Mononuclear cell (primary cell): ENCODE measurements around the gene TRPM8. TPM values are rescaled to one million over a fixed set of nuclear protein-coding genes. Genes with fewer than 3 reads are reported as not detected.
"Not testable (repeated sequence)": the region's sequence is repeated elsewhere in the genome, so short reads cannot be mapped to it uniquely, and the experiment has no call there.

ENCODE experiments used
- H3K27me3 ChIP-seq: 2 replicates; pipeline ENCODE4 v1.6.0; 2011; ENCODE audit warnings: low read length, control low read depth; ENCODE audit not compliant: insufficient read depth
- H3K4me1 ChIP-seq: 2 replicates; pipeline ENCODE4 v1.5.1; 2011; ENCODE audit warnings: mild to moderate bottlenecking, low read length, control low read depth; ENCODE audit not compliant: insufficient read depth
- H3K4me3 ChIP-seq: 2 replicates; pipeline ENCODE4 v1.5.1; 2011; ENCODE audit warnings: mild to moderate bottlenecking, low read length, moderate library complexity
- H3K9me3 ChIP-seq: 2 replicates; pipeline ENCODE4 v1.5.1; 2011; ENCODE audit warnings: low read depth, mild to moderate bottlenecking, control low read depth, low read length
- total RNA-seq: library from RNA; depleted of rRNA; stranded (reverse); fragments of >200 nt; gene quantifications from one replicate; pipeline ENCODE4 v1.2.3, GENCODE V29; 2012

Gene TRPM8
- not detected for total RNA-seq

DNA sequence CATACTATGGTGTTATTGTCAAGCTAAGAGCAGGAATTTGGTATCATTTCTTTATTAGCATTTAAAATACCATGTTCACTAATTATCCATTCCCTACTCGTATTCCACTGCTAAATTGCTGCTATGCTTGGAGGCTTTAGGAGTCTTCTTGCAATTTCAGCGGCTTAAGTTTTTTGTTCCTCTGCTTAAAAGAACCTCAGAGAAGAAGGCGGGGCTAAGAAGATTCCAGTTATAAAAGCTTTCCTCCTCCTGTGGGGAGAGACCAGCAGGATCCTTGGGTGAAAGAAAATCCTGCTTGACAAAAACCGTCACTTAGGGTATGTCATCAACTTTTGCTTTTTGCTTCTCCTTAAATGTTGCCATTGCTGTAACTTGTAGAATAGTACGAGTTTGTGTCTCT is at the start of gene TRPM8:
TRPM8 (plus strand) TSS at position 258 of the 400 bp plus-strand sequence. CDS start 9,165 bp downstream, outside the sequence.
- H3K4me1 ChIP-seq = no peaks in the 10 kb centered on the region
- no peaks in the 10 kb centered on the region for H3K9me3 ChIP-seq
- H3K27me3 ChIP-seq = peaks cover 15% of the 10 kb centered on the region
- no peak within 1 kb of the TSS for H3K4me3 ChIP-seq

GRCh38 chr2:233867993-233868532 is 49.1 kb upstream of the TRPM8 start, which contains the start of gene MSL3B:
Gene MSL3B (minus strand): TSS chr2:233868386.
- Histone ChIP-seq H3K4me1 (peaks cover 5% of the 10 kb centered on the region), H3K27me3 (peaks cover 19% of the 10 kb centered on the region), H3K4me3 (peak within 1 kb of the TSS; percentile 45), H3K9me3 (peaks cover 15% of the 10 kb centered on the region)

GRCh38 chr2:233871432-233871831 is 45.7 kb upstream of the TRPM8 start:
- H3K4me3 ChIP-seq = no peak overlapping the region
- peaks cover 33% of the 10 kb centered on the region for H3K27me3 ChIP-seq
- peaks cover 15% of the 10 kb centered on the region for H3K9me3 ChIP-seq
- H3K4me1 ChIP-seq = peaks cover 5% of the 10 kb centered on the region

DNA sequence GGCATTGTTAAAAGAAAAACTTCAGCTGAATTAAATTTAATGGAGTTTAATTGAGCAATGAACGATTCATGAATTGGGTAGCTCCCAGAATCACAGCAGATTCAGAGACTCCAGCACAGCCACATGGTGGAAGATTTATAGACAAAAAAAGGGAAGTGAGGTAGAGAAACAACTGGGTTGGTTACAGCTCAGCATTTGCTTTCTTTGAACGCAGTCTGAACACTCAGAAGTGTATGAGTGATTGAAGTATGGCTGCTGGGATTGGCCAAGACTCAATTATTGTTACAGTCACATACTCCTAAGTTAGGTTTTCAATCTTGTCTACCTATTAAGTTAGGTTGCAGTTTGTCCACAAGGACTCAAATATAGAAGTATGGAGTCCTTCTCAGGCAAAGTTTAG is 45.0 kb upstream of the TRPM8 start:
- peaks cover 38% of the 10 kb centered on the region for H3K27me3 ChIP-seq
- not testable (repeated sequence) for H3K4me3 ChIP-seq, H3K4me1 ChIP-seq
- H3K9me3 ChIP-seq = peaks cover 15% of the 10 kb centered on the region

GRCh38 chr2:233882353-233882752 is 34.8 kb upstream of the TRPM8 start:
- no peaks in the 10 kb centered on the region for H3K4me1 ChIP-seq
- no peak overlapping the region for H3K4me3 ChIP-seq
- peaks cover 18% of the 10 kb centered on the region for H3K9me3 ChIP-seq

DNA sequence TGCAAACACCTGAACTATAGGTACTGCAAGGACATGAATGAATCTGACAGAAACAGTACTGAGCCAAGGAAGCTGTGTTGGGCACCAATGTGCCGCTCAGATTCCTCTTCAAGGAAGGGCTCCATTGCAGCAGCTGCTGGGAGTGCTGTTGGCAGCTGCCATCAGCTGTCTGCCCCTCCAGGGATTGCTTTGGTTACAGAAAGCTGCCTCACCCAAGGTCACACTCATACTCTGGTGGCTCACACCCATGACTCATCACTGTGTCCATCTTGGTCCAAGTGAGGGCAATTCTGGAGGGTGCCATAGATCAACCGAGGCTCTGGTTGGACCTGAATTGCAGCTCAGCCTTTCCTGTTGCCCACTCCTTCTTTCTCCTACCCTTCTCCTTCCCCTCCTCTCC is 24.4 kb upstream of the TRPM8 start:
- Histone ChIP-seq H3K27me3 (peaks cover 31% of the 10 kb centered on the region), H3K4me3 (no peak overlapping the region), H3K4me1 (no peaks in the 10 kb centered on the region), H3K9me3 (no peaks in the 10 kb centered on the region)

More at GRCh38 chr2:233882353-233882752, 34.8 kb upstream of the TRPM8 start:
- peaks cover 9% of the 10 kb centered on the region for H3K27me3 ChIP-seq

- H3K27me3 ChIP-seq = peaks cover 14% of the 10 kb centered on the region
- H3K4me1 ChIP-seq, H3K4me3 ChIP-seq, H3K9me3 ChIP-seq: not testable (repeated sequence)
These were observed 20.9 kb upstream of the TRPM8 start for GRCh38 chr2:233896253-233896652.

DNA sequence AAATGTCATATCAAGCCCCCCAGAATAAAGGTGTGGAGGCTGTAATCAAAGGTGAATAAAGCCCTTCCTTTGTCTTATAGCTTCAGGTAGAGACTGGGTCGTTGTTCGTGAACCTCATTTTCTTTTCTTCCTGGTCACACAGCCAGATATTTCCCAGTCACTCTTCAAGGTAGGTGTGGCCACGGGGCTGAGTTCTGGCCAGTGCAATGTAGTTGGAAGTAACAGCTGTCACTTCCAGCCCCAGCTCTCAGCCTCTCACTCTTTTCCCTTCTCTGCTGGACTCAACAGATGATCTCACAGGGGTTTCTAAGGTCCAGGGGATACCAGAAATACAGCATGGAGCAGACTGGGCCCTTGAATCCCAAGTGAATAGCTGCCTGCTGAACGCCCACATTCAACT is 15.8 kb upstream of the TRPM8 start:
- Histone ChIP-seq H3K4me1 (no peaks in the 10 kb centered on the region), H3K4me3 (no peak overlapping the region), H3K9me3 (no peaks in the 10 kb centered on the region), H3K27me3 (peaks cover 4% of the 10 kb centered on the region)

GRCh38 chr2:233901884-233902283 is 15.3 kb upstream of the TRPM8 start:
- H3K4me3 ChIP-seq = no peak overlapping the region
- no peaks in the 10 kb centered on the region for H3K9me3 ChIP-seq
- peaks cover 4% of the 10 kb centered on the region for H3K27me3 ChIP-seq
- no peaks in the 10 kb centered on the region for H3K4me1 ChIP-seq

DNA sequence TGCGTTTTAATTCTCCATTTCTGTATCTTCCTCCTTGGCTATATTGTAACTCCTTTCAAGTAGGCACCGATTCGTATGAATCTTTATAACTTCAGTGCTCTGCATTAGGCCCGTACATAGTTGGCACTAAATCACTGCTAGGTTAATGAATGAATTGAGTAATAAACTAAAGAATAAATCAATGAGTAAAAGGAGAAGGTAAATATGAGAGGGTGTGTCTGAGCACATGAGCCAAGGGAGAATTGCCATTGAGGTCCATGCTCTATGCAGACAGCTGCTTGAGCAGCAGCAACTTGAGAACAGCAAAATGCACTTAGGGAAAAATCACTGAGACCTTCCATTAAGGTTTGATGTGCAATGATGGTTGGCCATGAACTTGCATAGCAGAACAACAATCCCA is 11.2 kb upstream of the TRPM8 start:
- Histone ChIP-seq H3K27me3 (no peaks in the 10 kb centered on the region), H3K9me3 (no peaks in the 10 kb centered on the region), H3K4me3 (no peak overlapping the region), H3K4me1 (no peaks in the 10 kb centered on the region)

- no peak overlapping the region for H3K4me3 ChIP-seq
- no peaks in the 10 kb centered on the region for H3K27me3 ChIP-seq
- no peaks in the 10 kb centered on the region for H3K9me3 ChIP-seq
- no peaks in the 10 kb centered on the region for H3K4me1 ChIP-seq
These were observed 9.5 kb upstream of the TRPM8 start for GRCh38 chr2:233907627-233908026.

GRCh38 chr2:233912691-233913423 is 4.3 kb upstream of the TRPM8 start:
- H3K4me1 ChIP-seq = no peaks in the 10 kb centered on the region
- H3K9me3 ChIP-seq = no peaks in the 10 kb centered on the region
- H3K27me3 ChIP-seq = peaks cover 13% of the 10 kb centered on the region
- H3K4me3 ChIP-seq = no peak overlapping the region

DNA sequence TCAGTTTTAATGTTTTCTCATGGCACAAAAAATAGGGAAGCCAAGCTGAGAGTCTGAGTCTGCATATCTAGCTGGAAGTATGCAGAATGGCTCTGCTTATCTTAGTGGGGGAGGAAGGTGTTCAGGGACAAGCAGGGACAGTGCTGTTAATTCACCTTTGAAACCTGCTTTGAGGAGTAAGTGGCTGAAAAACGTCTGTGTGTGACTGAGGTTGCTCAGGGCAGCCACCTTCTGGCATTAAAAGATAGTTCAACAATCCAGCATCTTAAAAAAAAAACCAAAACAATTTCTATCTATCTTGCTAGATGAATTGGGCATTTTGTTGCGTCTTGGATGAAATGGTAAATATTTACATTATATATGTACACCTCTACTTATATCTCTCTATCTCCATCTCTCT is 2.0 kb upstream of the TRPM8 start:
- Histone ChIP-seq H3K4me1 (no peaks in the 10 kb centered on the region), H3K9me3 (no peaks in the 10 kb centered on the region), H3K4me3 (no peak overlapping the region), H3K27me3 (peaks cover 15% of the 10 kb centered on the region)

DNA sequence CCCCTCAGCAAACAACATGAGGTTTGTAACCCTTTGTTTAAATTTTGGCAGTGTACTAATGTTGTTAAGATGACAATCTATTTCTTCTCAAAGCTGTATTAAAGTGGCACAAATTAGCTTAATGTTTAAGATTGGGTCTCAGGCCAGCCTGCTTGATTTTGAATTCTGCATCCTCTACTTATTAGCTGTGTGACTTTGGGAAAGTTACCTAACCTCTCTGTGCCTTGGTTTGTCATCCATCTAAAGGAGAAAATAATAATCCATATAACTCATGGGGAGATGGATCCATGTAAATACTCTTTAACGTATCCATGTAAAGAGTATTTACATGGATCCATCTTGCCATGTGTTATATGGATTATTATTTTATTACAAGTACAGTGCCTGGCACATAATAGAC is 2.1 kb downstream of the TRPM8 start:
- H3K9me3 ChIP-seq = no peaks in the 10 kb centered on the region
- H3K27me3 ChIP-seq = peaks cover 15% of the 10 kb centered on the region
- no peaks in the 10 kb centered on the region for H3K4me1 ChIP-seq
- H3K4me3 ChIP-seq = no peak overlapping the region

- Histone ChIP-seq H3K4me1 (no peaks in the 10 kb centered on the region), H3K9me3 (no peaks in the 10 kb centered on the region), H3K4me3 (no peak overlapping the region), H3K27me3 (peaks cover 15% of the 10 kb centered on the region)
These were observed 2.8 kb downstream of the TRPM8 start for GRCh38 chr2:233919938-233920337.

GRCh38 chr2:233922471-233922870 is 5.3 kb downstream of the TRPM8 start:
- Histone ChIP-seq H3K27me3 (peaks cover 5% of the 10 kb centered on the region), H3K9me3 (no peaks in the 10 kb centered on the region), H3K4me3 (no peak overlapping the region), H3K4me1 (no peaks in the 10 kb centered on the region)
